HuH-7 (cell line): Measurements from ENCODE around the gene KCNK1.
"Not testable (repeated sequence)": the region's sequence is repeated elsewhere in the genome, so short reads cannot be mapped to it uniquely, and the experiment has no call there.

ENCODE experiments used
- DNase-seq: peaks from one replicate; pipeline ENCODE4 v3.0.0; 2011; ENCODE audit warnings: low spot score

Gene KCNK1

GRCh38 chr1:233607252-233608119 lies 6.4 kb upstream of the KCNK1 start:
- no peak for DNase-seq

- no peak for DNase-seq
These were observed 4.9 kb upstream of the KCNK1 start for GRCh38 chr1:233608988-233609387.

GRCh38 chr1:233609926-233610325 lies 4.0 kb upstream of the KCNK1 start:
- DNase-seq: no peak

GRCh38 chr1:233610628-233611027 lies 3.3 kb upstream of the KCNK1 start:
- no peak for DNase-seq

GRCh38 chr1:233611363-233611762 lies 2.5 kb upstream of the KCNK1 start:
- not testable (repeated sequence) for DNase-seq

GRCh38 chr1:233614173-233614742 lies 352 bp downstream of the KCNK1 start:
- no peak for DNase-seq

GRCh38 chr1:233614743-233615521 lies 1.0 kb downstream of the KCNK1 start:
- DNase-seq: no peak

GRCh38 chr1:233615571-233615970 lies 1.7 kb downstream of the KCNK1 start:
- no peak for DNase-seq

GRCh38 chr1:233617025-233617424 lies 3.1 kb downstream of the KCNK1 start:
- DNase-seq: no peak

- not testable (repeated sequence) for DNase-seq
These were observed 5.5 kb downstream of the KCNK1 start for GRCh38 chr1:233619414-233619813.

- no peak for DNase-seq
These were observed 6.2 kb downstream of the KCNK1 start for GRCh38 chr1:233620065-233620464.

- no peak for DNase-seq
These were observed 8.0 kb downstream of the KCNK1 start for GRCh38 chr1:233621923-233622322.

GRCh38 chr1:233624289-233624688 lies 10.4 kb downstream of the KCNK1 start:
- DNase-seq: no peak

GRCh38 chr1:233625087-233625486 lies 11.2 kb downstream of the KCNK1 start:
- DNase-seq: no peak

GRCh38 chr1:233625510-233625981 lies 11.6 kb downstream of the KCNK1 start:
- no peak for DNase-seq

- DNase-seq: no peak
These were observed 13.5 kb downstream of the KCNK1 start for GRCh38 chr1:233627376-233627775.

GRCh38 chr1:233627823-233628222 lies 13.9 kb downstream of the KCNK1 start:
- DNase-seq: no peak

- DNase-seq: no peak
These were observed 15.5 kb downstream of the KCNK1 start for GRCh38 chr1:233629305-233629935.

GRCh38 chr1:233631810-233632405 lies 18.0 kb downstream of the KCNK1 start:
- no peak for DNase-seq

- no peak for DNase-seq
These were observed 18.5 kb downstream of the KCNK1 start for GRCh38 chr1:233632436-233632835.

GRCh38 chr1:233635765-233636502 lies 22.0 kb downstream of the KCNK1 start:
- no peak for DNase-seq
